8988T (cell line): Measurements from ENCODE around the gene CREBBP.
A peak's percentile ranks its signal among the peaks of the same experiment; 100 is the strongest.
"Not testable (repeated sequence)": the region's sequence is repeated elsewhere in the genome, so short reads cannot be mapped to it uniquely, and the experiment has no call there.

Experiments used
- DNase-seq: peaks from one replicate; pipeline ENCODE4 v3.0.0; 2011

CREBBP gene

GRCh38 chr16:3880623-3881498 is at the start of gene CREBBP:
TSS of gene CREBBP (minus strand) at chr16:3880713. CDS start at chr16:3879916, 797 bp downstream.
- peak; percentile 53 for DNase-seq

- not testable (repeated sequence) for DNase-seq
Measured at GRCh38 chr16:3927147-3927546, 46.6 kb upstream of the CREBBP start.

GRCh38 chr16:3924763-3925162 is 44.2 kb upstream of the CREBBP start:
- no peak for DNase-seq

GRCh38 chr16:3922241-3922640 is 41.7 kb upstream of the CREBBP start:
- DNase-seq = no peak

GRCh38 chr16:3920206-3920605 is 39.7 kb upstream of the CREBBP start:
- no peak for DNase-seq

GRCh38 chr16:3919413-3919812 is 38.9 kb upstream of the CREBBP start:
- DNase-seq = no peak

GRCh38 chr16:3915426-3916260 is 35.1 kb upstream of the CREBBP start:
- DNase-seq = no peak

- DNase-seq = no peak
Measured at GRCh38 chr16:3912897-3913296, 32.4 kb upstream of the CREBBP start.

- no peak for DNase-seq
Measured at GRCh38 chr16:3912373-3912772, 31.9 kb upstream of the CREBBP start.

- not testable (repeated sequence) for DNase-seq
Measured at GRCh38 chr16:3911741-3912140, 31.2 kb upstream of the CREBBP start.

- no peak for DNase-seq
Measured at GRCh38 chr16:3909791-3910583, 29.5 kb upstream of the CREBBP start.

GRCh38 chr16:3908951-3909437 is 28.5 kb upstream of the CREBBP start:
- DNase-seq = no peak

GRCh38 chr16:3907586-3907985 is 27.1 kb upstream of the CREBBP start:
- no peak for DNase-seq

- no peak for DNase-seq
Measured at GRCh38 chr16:3906363-3906762, 25.9 kb upstream of the CREBBP start.

GRCh38 chr16:3904875-3905274 is 24.4 kb upstream of the CREBBP start:
- no peak for DNase-seq

GRCh38 chr16:3890091-3890490 is 9.6 kb upstream of the CREBBP start:
- no peak for DNase-seq

GRCh38 chr16:3889059-3889458 is 8.5 kb upstream of the CREBBP start:
- no peak for DNase-seq

GRCh38 chr16:3885999-3886398 is 5.5 kb upstream of the CREBBP start:
- not testable (repeated sequence) for DNase-seq

GRCh38 chr16:3884398-3884797 is 3.9 kb upstream of the CREBBP start:
- DNase-seq = no peak

GRCh38 chr16:3882531-3882930 is 2.0 kb upstream of the CREBBP start:
- DNase-seq = no peak

GRCh38 chr16:3881499-3881990 is 1.0 kb upstream of the CREBBP start:
- DNase-seq = no peak

- DNase-seq = peak; percentile 54
Measured at GRCh38 chr16:3879887-3880564, 487 bp downstream of the CREBBP start.
